ENCODE results near the gene ATP9A.
"Not testable (repeated sequence)": the region's sequence is repeated elsewhere in the genome, so short reads cannot be mapped to it uniquely, and the experiment has no call there.

The ATP9A gene

DNA sequence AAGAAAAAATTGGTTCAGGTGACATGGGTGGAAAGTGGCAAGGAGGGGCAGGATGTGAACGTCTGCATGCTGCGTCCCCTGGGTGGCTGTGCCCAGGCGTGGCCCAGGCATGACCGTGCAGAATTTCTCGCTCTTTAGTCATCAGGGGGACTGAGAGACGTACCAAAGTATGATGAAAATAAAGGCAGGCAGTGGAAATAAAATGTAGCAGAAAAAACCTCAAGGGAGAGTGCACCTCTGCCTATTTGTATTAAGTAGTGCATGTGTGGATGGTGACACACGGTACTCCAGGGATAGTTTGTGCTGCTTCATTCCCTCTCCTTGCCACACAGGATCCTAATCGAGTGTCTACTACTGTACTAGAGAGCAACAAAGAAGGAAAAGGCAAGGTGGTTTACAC lies 81.1 kb downstream of the ATP9A start:
- DNase-seq: no peak

DNA sequence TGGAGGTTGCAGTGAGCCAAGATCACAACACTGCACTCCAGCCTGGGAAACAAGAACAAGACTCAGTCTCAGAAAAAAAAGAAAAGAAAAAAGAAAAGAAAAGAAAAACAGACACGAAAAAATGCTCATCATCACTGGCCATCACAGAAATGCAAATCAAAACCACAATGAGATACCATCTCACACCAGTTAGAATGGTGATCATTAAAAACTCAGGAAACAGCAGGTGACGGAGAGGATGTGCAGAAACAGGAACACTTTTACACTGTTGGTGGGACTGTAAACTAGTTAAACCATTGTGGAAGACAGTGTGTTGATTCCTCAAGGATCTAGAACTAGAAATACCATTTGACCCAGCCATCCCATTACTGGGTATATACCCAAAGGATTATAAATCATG lies 82.7 kb downstream of the ATP9A start:
- not testable (repeated sequence) for DNase-seq

DNA sequence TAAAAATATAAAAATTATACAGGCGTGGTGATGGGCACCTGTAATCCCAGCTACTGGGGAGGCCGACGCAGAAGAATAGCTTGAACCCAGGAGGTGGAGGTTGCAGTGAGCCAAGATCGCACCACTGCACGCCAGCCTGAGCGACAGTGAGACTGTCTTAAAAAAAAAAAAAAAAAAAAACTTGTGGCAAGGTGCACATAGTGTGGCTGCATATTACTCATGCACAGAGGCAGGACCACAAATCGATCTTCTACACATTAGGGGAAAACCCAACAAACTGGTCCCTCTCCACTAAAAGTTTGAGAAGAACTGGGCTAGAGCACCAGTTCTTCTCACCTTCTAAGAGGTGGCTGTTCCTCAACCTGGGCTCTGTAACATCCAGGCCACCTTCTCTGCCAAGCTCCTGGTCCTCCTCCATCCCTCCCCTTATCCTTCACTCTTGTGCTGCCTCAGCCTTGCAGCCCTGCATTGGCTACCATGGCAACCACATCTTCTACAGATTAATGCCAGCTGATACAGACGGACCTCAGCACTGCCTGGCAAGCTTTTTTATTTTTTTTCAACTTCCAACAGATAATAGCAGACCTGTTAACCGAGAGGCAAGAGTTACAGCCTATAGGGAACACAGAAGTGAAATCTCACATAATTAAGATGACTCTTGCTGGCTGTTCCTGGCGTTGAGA lies 88.0 kb downstream of the ATP9A start:
- no peak for DNase-seq

DNA sequence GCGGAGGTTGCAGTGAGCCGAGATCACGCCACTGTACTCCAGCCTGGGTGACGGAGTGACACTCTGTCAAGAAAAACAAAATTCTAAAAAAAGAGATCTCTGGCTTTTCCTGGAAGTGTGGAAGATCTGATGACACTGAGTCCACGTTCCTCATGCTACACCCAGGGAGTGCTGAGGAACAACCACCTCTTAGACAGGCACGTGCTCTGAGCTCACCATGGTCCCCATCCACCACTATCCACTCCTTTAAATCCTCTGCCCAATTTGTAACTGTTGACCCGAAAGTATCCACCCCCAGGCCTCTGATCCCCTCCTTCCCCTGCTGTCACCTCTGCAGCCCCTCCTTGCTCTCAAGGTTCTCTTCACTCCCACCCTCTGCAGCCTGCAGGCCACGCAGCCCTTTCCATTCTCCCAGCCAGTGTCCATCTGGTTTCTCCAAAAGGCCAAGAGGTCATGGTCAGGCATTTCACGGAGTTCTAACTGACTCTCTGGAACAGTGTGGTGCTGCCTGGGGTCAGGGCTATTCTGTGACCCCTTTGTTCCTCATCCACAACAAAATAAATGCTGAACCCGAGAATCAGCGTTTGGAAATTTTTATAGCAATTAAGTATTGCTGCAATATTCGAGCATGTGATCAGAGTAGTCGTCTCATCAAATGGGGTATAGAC lies 88.8 kb downstream of the ATP9A start:
- no peak for DNase-seq

DNA sequence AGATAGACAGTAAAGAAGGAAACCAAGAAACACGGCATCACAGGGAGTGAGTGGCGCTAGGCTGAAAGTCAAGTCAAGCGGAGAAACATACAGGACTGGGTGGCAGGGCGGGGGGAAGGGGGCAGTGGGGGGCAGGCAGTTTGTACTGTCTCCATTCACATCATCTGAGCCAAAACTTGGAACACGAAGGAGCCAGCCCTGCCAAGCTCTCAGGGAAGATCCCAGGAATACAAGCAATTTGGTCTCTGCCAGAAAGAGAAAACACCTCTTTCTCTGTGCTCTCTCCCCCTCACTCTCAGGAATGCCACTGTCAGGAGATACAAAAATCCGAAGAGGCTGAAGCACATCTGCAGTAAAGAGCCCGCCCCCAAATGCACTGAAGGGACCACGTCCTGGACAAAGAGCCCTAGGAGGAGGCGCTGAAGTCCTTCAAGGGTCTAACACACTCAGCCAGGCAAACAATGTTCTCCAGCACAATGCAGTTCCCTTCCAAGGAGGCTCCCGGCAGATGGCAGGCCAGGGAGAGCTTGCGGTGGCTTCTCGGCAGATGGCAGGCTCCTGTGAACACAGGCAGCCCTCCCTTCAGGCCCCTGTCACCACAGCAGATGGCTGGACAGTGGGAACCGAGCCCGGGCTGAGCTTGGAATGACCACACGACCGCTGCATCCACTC lies 90.0 kb downstream of the ATP9A start:
- DNase-seq: no peak

DNA sequence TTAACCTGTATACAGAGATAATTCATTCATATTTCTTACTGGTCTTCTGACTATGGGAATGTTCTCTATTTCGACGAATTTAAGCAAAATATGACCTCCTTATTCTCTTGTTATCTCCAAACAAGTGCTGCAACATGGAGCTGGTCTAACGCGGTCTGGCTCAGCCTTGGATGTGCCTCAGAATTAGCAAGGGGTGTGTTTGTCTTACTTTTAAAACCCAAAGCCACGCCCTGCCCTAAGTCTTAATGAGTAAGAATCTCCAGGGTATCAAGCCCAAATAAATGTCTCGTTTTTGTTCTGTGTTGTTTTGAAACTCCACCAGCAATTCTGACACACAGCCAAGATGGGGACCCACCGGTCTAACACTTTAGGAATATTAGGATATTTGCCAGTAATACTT lies 99.2 kb downstream of the ATP9A start:
- DNase-seq: no peak

GRCh38 chr20:51668515-51668914 lies 99.7 kb downstream of the ATP9A start:
- no peak for DNase-seq

- no peak for DNase-seq
These were observed 100.7 kb downstream of the ATP9A start for GRCh38 chr20:51667491-51667890.

DNA sequence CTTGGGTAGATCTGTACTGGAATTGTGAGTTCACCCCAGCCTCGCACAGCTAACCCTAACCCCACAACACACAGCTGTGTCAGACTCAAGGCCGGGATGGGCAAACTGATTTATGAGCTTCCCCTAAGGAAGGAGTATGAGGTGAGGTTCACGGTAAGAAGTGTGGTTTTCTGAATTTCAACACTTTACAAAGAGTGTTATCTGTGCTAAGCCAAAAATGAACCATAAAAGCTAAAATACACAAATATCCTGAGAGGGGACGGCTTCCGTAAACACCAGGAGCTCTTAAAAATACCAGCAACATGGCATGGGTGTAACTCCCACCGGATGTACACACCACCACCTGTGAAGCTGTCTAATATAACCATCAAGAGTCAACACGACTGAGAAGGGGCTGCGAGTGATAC lies 101.2 kb downstream of the ATP9A start:
- no peak for DNase-seq

DNA sequence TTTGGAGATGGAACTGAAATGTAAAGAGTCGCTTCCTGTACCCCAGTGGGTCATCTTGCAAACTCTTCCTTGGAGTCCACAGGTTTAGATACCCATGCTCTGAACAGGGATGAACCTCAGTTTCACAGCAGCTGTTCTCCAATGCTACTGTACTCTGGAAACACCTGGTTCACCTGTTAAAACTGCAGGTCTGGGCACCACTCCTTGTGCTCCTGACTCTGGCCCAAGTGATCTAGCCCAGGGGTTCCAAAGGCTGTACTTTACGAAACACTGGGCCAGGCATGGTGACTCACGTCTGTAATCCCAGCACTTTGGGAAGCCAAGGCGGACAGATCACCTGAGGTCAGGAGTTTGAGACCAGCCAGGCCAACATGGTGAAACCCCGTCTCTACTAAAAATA lies 102.1 kb downstream of the ATP9A start:
- DNase-seq: no peak

DNA sequence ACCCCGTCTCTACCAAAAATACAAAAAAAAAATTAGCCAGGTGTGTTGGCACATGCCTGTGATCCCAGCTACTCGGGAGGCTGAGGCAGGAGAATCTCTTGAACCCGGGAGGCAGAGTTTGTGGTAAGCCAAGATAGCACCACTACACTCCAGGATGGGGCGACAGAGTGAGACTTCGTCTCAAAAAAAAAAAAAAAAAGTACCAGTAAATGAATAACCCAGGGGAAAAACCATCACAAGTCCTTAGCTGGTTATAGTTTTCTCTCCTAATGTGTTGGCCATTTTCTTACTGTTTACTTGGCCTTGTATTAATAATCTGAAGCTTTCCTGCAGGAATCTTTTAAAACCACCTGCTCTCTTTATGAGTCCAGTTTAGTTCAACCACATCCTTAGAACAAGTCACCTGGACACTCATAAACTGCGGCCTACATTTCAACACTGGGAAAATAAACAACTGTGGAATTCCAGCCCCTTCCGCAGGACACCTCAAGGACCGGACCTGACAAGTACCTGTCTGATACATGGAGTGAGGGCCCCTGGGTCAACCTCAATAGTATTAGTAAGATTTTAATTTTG lies 102.6 kb downstream of the ATP9A start:
- no peak for DNase-seq

DNA sequence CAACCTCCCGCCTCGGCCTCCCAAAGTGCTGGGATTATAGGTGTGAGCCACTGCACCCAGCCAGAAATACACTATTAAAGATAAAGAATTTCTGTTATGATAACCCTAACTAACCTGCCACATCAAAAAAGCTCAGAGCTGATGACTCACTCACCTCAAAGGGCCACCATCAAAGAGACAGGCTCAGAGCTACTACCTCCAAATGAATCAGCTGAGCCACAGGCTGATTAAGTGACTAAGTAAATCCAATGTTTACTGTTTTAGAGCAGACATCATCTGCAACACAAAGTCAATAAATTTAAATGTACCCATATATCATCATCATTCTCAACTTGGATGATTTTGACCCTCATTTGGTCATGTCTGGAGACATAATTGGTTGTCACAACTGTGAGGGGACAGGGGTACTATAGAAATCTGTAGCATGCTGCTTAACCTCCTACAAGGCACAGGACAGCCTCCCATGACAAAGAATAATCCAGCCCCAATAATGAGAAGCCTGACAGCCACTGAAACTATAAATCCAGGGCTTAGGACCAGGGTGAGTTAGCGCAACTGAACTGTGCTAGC lies 106.5 kb downstream of the ATP9A start:
- no peak for DNase-seq

DNA sequence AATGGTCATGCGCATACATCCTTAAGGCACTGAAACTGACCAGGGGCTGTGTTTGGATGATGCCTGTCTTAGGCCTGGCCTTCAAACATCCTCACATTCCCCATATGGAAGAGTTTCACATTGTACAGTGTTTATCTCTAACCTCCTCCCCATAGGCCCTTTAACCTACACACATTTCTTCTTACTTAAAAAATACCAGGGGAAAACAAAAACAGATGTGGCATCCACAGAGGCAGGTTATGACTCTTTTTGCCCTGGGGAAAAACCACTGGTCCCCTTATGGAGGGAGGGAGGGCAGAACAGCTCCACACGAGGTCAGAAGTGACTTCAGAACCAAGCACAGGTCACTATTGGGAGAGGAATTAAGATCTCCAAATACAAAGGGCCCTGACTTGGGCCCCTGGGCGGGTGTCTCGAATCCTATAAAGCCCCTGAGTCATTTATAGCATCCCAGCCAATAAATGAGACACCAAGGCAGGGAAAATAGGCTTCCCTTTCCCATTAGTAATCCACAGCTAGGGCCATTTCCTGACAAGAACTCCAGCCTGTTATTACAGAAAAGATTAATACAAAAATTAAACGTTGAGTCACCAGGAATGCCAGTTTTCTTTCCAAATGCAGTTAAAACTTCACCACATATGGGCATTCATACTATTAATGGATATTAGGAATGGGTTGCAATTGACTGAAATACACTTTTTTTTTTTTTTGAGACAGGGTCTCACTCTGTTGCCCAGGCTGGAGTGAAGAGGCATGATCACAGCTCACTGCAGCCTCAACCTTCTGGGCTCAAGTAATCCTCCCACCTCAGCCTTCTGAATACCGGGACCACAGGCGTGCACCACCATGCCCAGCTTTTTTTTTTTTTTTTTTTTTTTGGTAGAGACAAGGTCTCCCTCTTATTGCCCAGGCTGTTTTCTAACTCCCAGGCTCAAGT lies 107.2 kb downstream of the ATP9A start:
- no peak for DNase-seq

GRCh38 chr20:51659491-51660050 lies 108.6 kb downstream of the ATP9A start:
- no peak for DNase-seq

DNA sequence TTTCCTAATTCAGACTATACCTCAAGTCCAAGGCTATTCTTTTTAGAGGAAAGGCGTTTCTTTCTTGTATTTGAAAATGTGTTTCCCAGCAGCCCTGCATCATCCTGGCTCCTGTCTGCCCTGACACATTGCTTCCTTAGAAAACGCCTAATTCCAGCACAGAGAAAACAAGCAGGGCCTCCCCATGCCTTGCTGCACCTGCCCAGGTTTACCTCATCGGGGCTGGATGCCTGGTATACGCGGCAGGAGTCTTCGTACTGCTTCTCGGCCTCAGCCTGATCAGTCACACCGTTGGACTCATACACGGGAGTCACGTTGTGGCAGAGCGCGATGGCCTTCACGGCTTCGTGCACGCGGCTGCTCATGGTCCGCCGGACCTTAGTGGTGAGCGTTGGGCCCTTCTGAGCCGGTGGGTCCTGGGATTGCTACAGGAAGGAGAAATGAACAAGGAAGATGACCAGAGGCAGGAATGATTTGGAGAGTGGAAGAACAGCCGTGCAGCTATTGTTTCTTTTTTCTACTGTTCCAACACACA lies 111.4 kb downstream of the ATP9A start:
- no peak for DNase-seq

DNA sequence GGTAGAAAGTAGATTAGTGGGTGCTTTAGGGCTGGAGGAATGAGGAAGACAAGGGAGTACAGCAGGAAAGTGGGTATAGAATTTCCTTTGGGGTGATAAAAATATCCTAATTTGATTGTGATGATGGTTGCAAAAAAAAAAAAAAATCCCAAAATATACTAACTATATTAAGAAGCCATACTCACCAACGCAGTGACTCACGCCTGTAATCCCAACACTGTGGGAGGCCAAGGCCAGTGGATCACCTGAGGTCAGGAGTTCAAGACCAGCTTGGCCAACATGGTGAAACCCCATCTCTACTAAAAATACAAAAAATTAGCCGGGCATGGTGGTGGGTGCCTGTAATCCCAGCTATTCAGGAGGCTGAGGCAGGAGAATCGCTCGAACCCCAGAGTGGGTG lies 112.1 kb downstream of the ATP9A start:
- not testable (repeated sequence) for DNase-seq

DNA sequence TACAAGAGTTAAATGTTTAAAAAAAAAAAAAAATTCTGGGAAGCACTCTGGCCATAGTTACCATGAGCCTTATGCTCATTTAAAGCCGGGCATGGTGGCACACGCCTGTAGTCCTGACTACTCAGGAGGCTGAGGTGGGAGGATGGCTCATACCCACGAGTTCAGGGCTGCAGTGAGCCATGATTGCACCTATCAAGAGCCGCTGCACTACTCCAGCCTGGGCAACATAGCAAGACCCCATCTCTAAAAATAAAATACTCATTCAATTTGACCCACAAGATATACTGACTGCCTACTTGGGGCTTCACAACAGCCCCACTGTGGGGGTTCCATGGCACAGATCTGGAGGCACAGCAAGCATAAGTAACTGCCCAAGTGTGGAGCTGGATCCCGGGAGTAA lies 113.7 kb downstream of the ATP9A start:
- DNase-seq: no peak

DNA sequence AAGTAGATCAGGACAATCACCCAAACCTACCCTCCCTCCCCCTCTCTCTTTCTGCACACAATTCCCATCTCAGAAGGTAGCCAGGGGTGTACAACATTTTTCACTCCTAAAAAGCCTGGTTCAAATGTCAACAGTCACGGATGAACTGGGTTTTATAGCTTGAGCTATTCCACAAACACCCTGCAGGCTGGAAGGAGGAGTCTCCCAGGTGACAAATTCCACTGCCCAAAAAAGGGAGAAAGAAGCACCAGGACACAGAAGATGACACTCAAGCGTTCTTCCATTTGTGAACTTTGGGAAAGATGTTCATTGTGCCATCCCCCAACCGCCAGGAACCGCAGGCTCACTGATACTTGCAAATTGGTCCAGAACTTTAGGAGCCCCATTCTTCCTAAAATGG lies 114.1 kb downstream of the ATP9A start:
- no peak for DNase-seq

DNA sequence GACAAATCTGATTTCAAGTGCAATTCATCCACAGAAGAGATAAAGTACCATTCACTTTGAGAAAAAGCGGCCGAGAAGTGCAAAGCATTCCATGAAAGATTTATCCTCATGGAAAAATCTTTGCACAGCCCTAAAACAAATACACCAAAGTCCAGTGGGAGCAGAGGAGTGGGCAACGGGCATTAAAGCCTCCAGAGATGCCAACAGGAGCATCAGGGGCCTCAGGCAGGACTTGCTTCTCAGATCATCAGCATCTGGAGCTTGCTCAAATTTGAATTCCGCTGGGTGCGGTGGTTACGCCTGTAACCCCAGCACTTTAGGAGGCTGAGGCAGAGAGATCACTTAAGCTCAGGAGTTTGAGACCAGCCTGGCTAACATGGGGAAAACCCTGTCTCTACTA lies 115.0 kb downstream of the ATP9A start:
- DNase-seq: no peak

GRCh38 chr20:51651921-51652549 lies 116.2 kb downstream of the ATP9A start:
- DNase-seq: no peak

DNA sequence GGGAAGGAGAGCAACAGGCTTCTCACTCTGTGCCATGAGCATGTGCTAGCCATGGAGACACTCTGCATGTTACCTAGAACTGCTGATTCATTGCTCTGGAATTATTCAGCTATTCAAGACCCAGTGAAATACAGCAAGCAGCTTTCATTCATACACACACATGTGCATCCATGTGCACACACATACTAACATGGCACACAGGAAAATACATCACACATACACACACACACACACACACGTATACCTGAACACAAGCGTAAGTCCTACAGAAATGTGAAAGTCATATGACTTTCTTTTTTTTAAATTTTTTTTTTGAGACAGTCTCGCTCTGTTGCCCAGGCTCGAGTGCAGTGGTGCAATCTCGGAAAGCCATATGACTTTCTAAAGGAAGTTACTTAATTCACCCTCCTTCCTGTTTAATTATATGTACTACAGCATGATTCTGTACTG lies 117.5 kb downstream of the ATP9A start:
- DNase-seq: peak; percentile 89

All from inflammatory macrophage treated with lipopolysaccharide for 4 hours (primary cell).